ENCODE results near the gene DSC2.

Gene DSC2

GRCh38 chr18:31099450-31100230, 2.6 kb downstream of the DSC2 start:
- no peak for DNase-seq (ENCODE audit: extremely low read depth in 1 of 2, low read depth in 1 of 2)

GRCh38 chr18:31098878-31099277, 3.3 kb downstream of the DSC2 start:
- DNase-seq (ENCODE audit: extremely low read depth in 1 of 2, low read depth in 1 of 2), result no peak

GRCh38 chr18:31097666-31098065, 4.6 kb downstream of the DSC2 start:
- no peak for DNase-seq (ENCODE audit: extremely low read depth in 1 of 2, low read depth in 1 of 2)

GRCh38 chr18:31093880-31094279, 8.3 kb downstream of the DSC2 start:
- DNase-seq (ENCODE audit: extremely low read depth in 1 of 2, low read depth in 1 of 2), result no peak

- DNase-seq (ENCODE audit: extremely low read depth in 1 of 2, low read depth in 1 of 2), result no peak
These were observed 8.9 kb downstream of the DSC2 start for GRCh38 chr18:31093294-31093693.

GRCh38 chr18:31091350-31091749, 10.9 kb downstream of the DSC2 start:
- no peak for DNase-seq (ENCODE audit: extremely low read depth in 1 of 2, low read depth in 1 of 2)

- DNase-seq (ENCODE audit: extremely low read depth in 1 of 2, low read depth in 1 of 2), result no peak
These were observed 13.7 kb downstream of the DSC2 start for GRCh38 chr18:31088532-31088931.

- DNase-seq (ENCODE audit: extremely low read depth in 1 of 2, low read depth in 1 of 2), result no peak
These were observed 22.2 kb downstream of the DSC2 start for GRCh38 chr18:31079973-31080372.

GRCh38 chr18:31077878-31078277, 24.3 kb downstream of the DSC2 start:
- no peak for DNase-seq (ENCODE audit: extremely low read depth in 1 of 2, low read depth in 1 of 2)

- DNase-seq (ENCODE audit: extremely low read depth in 1 of 2, low read depth in 1 of 2), result no peak
These were observed 30.0 kb downstream of the DSC2 start for GRCh38 chr18:31072175-31072574.

- DNase-seq (ENCODE audit: extremely low read depth in 1 of 2, low read depth in 1 of 2), result no peak
These were observed 32.0 kb downstream of the DSC2 start for GRCh38 chr18:31070206-31070605.

GRCh38 chr18:31066266-31066665, 36.0 kb downstream of the DSC2 start:
- no peak for DNase-seq (ENCODE audit: extremely low read depth in 1 of 2, low read depth in 1 of 2)

GRCh38 chr18:31065036-31065773, 37.0 kb downstream of the DSC2 start:
- DNase-seq (ENCODE audit: extremely low read depth in 1 of 2, low read depth in 1 of 2), result no peak

- DNase-seq (ENCODE audit: extremely low read depth in 1 of 2, low read depth in 1 of 2), result no peak
These were observed 38.1 kb downstream of the DSC2 start for GRCh38 chr18:31064130-31064529.

GRCh38 chr18:31061945-31062344, 40.3 kb downstream of the DSC2 start:
- no peak for DNase-seq (ENCODE audit: extremely low read depth in 1 of 2, low read depth in 1 of 2)

- DNase-seq (ENCODE audit: extremely low read depth in 1 of 2, low read depth in 1 of 2), result no peak
These were observed 43.3 kb downstream of the DSC2 start for GRCh38 chr18:31058897-31059296.

GRCh38 chr18:31057917-31058316, 44.3 kb downstream of the DSC2 start:
- DNase-seq (ENCODE audit: extremely low read depth in 1 of 2, low read depth in 1 of 2), result no peak

GRCh38 chr18:31057051-31057450, 45.2 kb downstream of the DSC2 start:
- DNase-seq (ENCODE audit: extremely low read depth in 1 of 2, low read depth in 1 of 2), result no peak

GRCh38 chr18:31056296-31056695, 45.9 kb downstream of the DSC2 start:
- DNase-seq (ENCODE audit: extremely low read depth in 1 of 2, low read depth in 1 of 2), result no peak

GRCh38 chr18:31050635-31051034, 51.6 kb downstream of the DSC2 start:
- no peak for DNase-seq (ENCODE audit: extremely low read depth in 1 of 2, low read depth in 1 of 2)

GRCh38 chr18:31049189-31049588, 53.0 kb downstream of the DSC2 start:
- no peak for DNase-seq (ENCODE audit: extremely low read depth in 1 of 2, low read depth in 1 of 2)

- DNase-seq (ENCODE audit: extremely low read depth in 1 of 2, low read depth in 1 of 2), result no peak
These were observed 54.0 kb downstream of the DSC2 start for GRCh38 chr18:31048216-31048615.
